NCI-H510A (cell line): Measurements from ENCODE around the gene ELOVL7.
"Not testable (repeated sequence)": the region's sequence is repeated elsewhere in the genome, so short reads cannot be mapped to it uniquely, and the experiment has no call there.

Experiments
- DNase-seq: peaks from one replicate; lab custom pipeline; 2025; lab: John Stamatoyannopoulos, UW

ELOVL7 gene

GRCh38 chr5:60843936-60844905, at the start of gene ELOVL7:
Gene ELOVL7, minus strand, starts transcription at chr5:60844269. Its CDS starts 56,872 bp downstream, at chr5:60787397.
- peak; percentile 64 for DNase-seq

GRCh38 chr5:60893521-60893920, 49.5 kb upstream of the ELOVL7 start:
- DNase-seq, result no peak

GRCh38 chr5:60891667-60892066, 47.6 kb upstream of the ELOVL7 start:
- no peak for DNase-seq

DNA sequence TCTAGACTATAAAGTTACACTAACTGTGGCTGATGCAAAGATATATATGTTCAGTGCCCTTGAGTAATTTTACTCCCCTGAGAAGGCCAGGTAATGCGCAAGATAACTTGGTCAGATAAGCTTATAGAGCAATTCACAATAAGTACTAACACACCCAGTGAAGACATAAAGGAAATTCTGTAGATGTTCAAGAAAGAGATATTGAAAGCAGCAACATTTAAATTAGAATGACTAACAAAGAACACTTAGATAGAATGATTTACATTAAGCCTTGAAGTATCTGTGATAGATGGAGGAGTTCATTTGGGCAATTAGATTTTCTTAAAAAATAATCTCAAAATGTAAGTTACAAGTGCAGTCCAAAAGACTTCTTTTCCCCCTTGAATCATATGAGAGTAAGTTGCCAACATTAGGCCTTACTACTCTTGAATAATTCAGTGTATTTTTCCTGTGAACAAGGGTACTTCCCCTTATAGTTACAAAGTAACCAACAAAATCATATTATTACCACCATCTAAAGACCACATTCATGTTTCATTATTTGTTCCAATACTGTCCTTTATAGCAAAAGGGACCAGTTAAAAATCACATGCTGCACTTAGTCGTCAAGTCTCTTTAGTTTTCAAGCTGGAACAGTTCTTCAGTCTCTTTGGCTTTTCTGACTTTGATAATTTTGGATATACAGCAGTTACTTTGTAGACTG, 44.4 kb upstream of the ELOVL7 start:
- no peak for DNase-seq

DNA sequence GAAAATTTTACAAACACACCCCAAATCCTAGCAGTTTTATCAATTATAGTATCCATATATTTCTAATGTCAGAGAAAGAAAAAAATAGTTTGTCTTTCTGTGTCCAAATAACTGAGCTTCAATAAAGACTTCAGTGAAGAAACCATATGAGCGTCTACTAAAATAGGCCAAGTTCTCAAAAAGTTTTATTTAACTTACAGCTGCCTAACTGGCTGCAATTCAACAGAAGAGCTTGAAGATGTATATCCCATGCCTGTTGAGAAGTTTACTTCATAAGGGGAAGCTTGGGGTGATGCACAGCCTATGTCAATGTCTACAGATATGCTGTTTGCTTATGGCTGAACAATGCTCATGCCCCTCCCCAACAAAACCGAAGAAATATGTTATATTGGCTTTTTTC, 43.7 kb upstream of the ELOVL7 start:
- DNase-seq, result no peak

DNA sequence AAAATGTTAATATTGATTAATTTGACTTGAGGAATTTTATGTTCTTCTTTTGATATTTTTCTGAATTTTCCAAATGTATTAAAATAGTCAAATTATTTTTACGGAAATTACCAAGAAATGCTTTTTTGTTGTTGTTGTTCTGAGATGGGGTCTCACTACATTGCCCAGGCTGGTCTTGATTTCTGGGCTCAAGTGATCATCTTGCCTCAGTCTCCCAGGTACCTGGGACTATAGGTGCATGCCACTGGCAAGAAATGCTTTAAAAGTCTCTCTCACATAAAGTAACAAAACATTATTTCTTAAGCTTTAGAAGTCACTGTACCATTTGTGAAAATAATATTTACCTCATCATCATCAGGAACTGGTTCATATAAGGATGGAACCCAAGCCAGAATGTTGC, 43.0 kb upstream of the ELOVL7 start:
- DNase-seq, result no peak

- no peak for DNase-seq
These were observed 42.1 kb upstream of the ELOVL7 start for GRCh38 chr5:60886158-60886557.

- DNase-seq, result no peak
These were observed 39.2 kb upstream of the ELOVL7 start for GRCh38 chr5:60883229-60883628.

DNA sequence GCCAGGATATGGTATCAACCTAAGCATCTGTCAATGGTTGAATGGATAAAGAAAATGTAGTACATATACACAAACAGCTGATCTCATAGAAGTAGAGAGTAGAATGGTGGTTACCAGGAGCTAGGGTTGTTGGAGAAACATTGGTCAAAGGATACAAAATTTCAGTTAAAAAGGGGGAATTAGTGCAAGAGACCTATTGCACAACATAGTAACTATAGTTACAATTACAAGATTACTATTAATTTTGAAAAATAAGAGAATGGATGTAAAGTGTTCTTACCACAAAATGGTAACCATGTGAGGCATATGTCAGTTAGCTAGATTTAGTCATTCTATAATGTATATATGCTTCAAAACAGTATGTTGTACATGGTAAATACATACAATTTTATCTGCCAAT, 28.8 kb upstream of the ELOVL7 start:
- DNase-seq, result no peak

- no peak for DNase-seq
These were observed 26.8 kb upstream of the ELOVL7 start for GRCh38 chr5:60870857-60871256.

GRCh38 chr5:60860572-60860971, 16.5 kb upstream of the ELOVL7 start:
- not testable (repeated sequence) for DNase-seq

GRCh38 chr5:60856066-60856465, 12.0 kb upstream of the ELOVL7 start:
- DNase-seq, result no peak

- no peak for DNase-seq
These were observed 8.9 kb upstream of the ELOVL7 start for GRCh38 chr5:60852940-60853339.

GRCh38 chr5:60852317-60852716, 8.2 kb upstream of the ELOVL7 start:
- DNase-seq, result no peak

GRCh38 chr5:60851626-60852025, 7.6 kb upstream of the ELOVL7 start:
- no peak for DNase-seq

GRCh38 chr5:60846298-60846697, 2.2 kb upstream of the ELOVL7 start:
- DNase-seq, result no peak

- DNase-seq, result no peak
These were observed 608 bp downstream of the ELOVL7 start for GRCh38 chr5:60843386-60843935.

- no peak for DNase-seq
These were observed 1.1 kb downstream of the ELOVL7 start for GRCh38 chr5:60842871-60843385.

DNA sequence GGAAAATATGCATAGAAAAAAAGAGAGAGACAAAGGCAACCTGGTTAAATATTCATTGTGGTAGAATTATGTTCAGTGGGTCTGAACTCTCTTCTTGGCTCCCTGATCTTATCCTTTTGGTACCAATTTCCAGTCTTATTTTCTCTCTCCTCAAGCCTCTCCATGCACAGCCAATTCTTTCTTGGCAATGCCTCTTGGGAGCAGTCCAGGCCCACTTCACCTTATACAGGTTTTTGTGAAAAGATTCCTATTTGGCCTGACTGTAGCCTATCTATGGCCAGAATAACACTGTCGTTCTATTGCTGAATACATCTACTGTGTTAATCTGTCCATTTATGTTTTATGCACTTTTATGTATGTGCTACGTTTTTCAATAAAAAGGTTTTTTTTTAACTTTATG, 2.7 kb downstream of the ELOVL7 start:
- no peak for DNase-seq

DNA sequence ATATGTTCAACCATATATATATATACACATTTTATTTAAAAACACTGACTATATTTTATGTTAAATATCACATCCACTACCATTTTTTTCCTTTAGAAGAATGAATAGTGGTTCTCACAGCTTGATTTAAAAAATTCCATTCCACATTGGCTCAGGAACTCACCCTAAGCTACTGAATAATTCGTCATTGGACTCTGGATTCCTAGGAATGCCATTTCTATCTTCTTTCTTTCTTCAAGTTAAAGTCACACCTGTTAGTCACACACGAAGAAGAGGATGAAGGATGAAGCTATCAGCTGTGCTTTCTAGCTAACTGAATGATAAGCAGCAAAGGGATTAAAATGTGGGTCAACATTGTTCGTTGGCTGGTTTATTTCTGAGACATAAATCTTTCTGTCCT, 7.9 kb downstream of the ELOVL7 start:
- DNase-seq, result no peak

DNA sequence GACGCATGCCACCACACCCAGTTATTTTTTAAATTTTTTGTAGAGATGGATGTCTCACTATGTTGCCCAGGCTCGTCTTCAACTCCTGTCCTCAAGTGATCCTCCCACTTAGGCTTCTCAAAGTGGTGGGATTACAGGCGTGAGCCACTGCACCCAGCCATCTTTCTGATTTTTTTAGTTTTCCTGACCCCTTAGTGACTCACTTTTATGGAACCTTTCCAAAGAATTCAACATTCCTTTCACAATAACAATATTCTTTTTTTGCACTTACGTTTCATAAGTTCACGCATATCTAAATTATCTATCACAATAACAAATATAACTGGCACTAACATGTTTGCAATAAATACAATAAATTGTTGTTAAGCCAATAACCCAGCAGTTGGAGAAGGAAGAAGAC, 8.5 kb downstream of the ELOVL7 start:
- no peak for DNase-seq

- no peak for DNase-seq
These were observed 10.5 kb downstream of the ELOVL7 start for GRCh38 chr5:60833520-60833919.
